Measurements from ENCODE around the gene POTEB2.
"Not testable (repeated sequence)": the region's sequence is repeated elsewhere in the genome, so short reads cannot be mapped to it uniquely, and the experiment has no call there.

Gene POTEB2

GRCh38 chr15:20866214-20866613, at the start of gene POTEB2:
TSS of gene POTEB2 (minus strand) at chr15:20866314. CDS start at chr15:20866281, 33 bp downstream.
- not testable (repeated sequence) for DNase-seq (ENCODE audit: extremely low read depth, insufficient read length); H3K4me3 ChIP-seq (replicated peaks; ENCODE audit: low read depth, low read length); H3K36me3 ChIP-seq (ENCODE audit: control insufficient read depth, insufficient read depth, low read length); H3K27me3 ChIP-seq (replicated peaks; ENCODE audit: control insufficient read depth, insufficient read depth, low read length)

DNA sequence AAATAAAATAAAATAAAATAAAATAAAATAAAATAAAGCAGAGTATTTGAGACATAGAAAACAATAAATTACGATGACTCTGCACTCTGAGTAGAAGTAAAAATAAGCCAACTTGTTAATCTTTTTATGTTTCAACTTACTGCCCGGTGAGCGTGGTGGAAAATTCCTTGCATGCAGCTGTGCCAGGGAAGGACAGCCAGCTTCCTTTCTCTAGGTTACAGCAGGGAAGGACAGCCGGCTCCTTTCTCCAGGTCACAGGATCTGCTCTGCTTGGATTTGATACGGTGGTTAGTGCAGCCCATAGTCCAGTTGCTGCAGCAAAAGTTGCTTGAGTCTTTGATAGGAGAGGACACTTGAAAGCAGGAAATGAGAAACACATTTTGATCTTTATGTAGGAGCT, 13.8 kb upstream of the POTEB2 start:
- not testable (repeated sequence) for H3K4me3 ChIP-seq (replicated peaks; ENCODE audit: low read depth, low read length); H3K27me3 ChIP-seq (replicated peaks; ENCODE audit: control insufficient read depth, insufficient read depth, low read length); H3K36me3 ChIP-seq (ENCODE audit: control insufficient read depth, insufficient read depth, low read length); DNase-seq (ENCODE audit: extremely low read depth, insufficient read length)

DNA sequence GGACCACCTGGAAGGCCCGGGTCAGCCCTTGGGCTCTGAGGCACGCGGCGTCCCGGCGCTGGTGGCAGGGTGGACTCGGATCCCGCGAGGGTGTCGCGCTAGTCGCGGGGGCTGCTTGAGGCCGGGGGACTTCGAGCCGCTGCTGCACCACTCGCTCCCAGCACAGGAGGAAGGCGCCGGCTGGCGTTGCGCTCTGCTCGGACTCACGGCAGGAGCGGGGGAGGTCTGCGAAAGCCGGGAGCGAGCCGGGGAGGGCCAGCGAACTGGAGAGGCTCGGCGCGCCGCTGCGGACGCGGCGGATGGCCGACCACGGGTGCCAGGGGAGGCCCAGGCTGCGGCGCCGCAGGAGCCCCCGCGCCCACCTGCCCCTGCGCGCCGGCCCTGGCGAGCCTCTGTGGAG, 12.3 kb upstream of the POTEB2 start:
- H3K27me3 ChIP-seq (replicated peaks; ENCODE audit: control insufficient read depth, insufficient read depth, low read length); H3K4me3 ChIP-seq (replicated peaks; ENCODE audit: low read depth, low read length); H3K36me3 ChIP-seq (ENCODE audit: control insufficient read depth, insufficient read depth, low read length); DNase-seq (ENCODE audit: extremely low read depth, insufficient read length): not testable (repeated sequence)

- DNase-seq (ENCODE audit: extremely low read depth, insufficient read length); H3K4me3 ChIP-seq (replicated peaks; ENCODE audit: low read depth, low read length); H3K36me3 ChIP-seq (ENCODE audit: control insufficient read depth, insufficient read depth, low read length); H3K27me3 ChIP-seq (replicated peaks; ENCODE audit: control insufficient read depth, insufficient read depth, low read length): not testable (repeated sequence)
Observed at GRCh38 chr15:20877819-20878218, 11.7 kb upstream of the POTEB2 start.

All from GM06990 (cell line).